HG02973 (cell line): ENCODE measurements around the gene U2SURP.
"Not testable (repeated sequence)": the region's sequence is repeated elsewhere in the genome, so short reads cannot be mapped to it uniquely, and the experiment has no call there.

Experiments
- ATAC-seq: cut with Tn5 transposase; IDR thresholded peaks from one replicate; pipeline ENCODE4 v1.9.1; 2021; ENCODE audit warnings: moderate library complexity; ENCODE audit not compliant: unreplicated experiment

The U2SURP gene

GRCh38 chr3:143068059-143068458 lies 66.7 kb downstream of the U2SURP start:
- no peak for ATAC-seq

- no peak for ATAC-seq
These were observed 69.7 kb downstream of the U2SURP start for GRCh38 chr3:143070977-143071551.

GRCh38 chr3:143071776-143072175 lies 70.4 kb downstream of the U2SURP start:
- no peak for ATAC-seq

- ATAC-seq, result not testable (repeated sequence)
These were observed 71.1 kb downstream of the U2SURP start for GRCh38 chr3:143072298-143073020.

- ATAC-seq, result not testable (repeated sequence)
These were observed 72.2 kb downstream of the U2SURP start for GRCh38 chr3:143073541-143073940.

- not testable (repeated sequence) for ATAC-seq
These were observed 72.6 kb downstream of the U2SURP start for GRCh38 chr3:143073983-143074382.

- no peak for ATAC-seq
These were observed 77.5 kb downstream of the U2SURP start for GRCh38 chr3:143078883-143079282.

- ATAC-seq, result no peak
These were observed 78.8 kb downstream of the U2SURP start for GRCh38 chr3:143080196-143080595.

- ATAC-seq, result no peak
These were observed 80.0 kb downstream of the U2SURP start for GRCh38 chr3:143081365-143081764.

- peak; percentile 86 for ATAC-seq
These were observed 80.7 kb downstream of the U2SURP start for GRCh38 chr3:143081844-143082778.

- ATAC-seq, result no peak
These were observed 82.4 kb downstream of the U2SURP start for GRCh38 chr3:143083781-143084180.

GRCh38 chr3:143084856-143085731 lies 83.7 kb downstream of the U2SURP start:
- peak; percentile 38 for ATAC-seq

- ATAC-seq, result no peak
These were observed 87.5 kb downstream of the U2SURP start for GRCh38 chr3:143088835-143089234.

GRCh38 chr3:143089965-143090364 lies 88.6 kb downstream of the U2SURP start:
- ATAC-seq, result no peak

- no peak for ATAC-seq
These were observed 89.1 kb downstream of the U2SURP start for GRCh38 chr3:143090486-143090885.

GRCh38 chr3:143090976-143091837 lies 89.8 kb downstream of the U2SURP start:
- no peak for ATAC-seq

- no peak for ATAC-seq
These were observed 90.8 kb downstream of the U2SURP start for GRCh38 chr3:143092191-143092590.

- no peak for ATAC-seq
These were observed 94.4 kb downstream of the U2SURP start for GRCh38 chr3:143095813-143096212.

- ATAC-seq, result no peak
These were observed 96.8 kb downstream of the U2SURP start for GRCh38 chr3:143098032-143098764.
